ENCODE measurements around the gene CELF3.

CELF3 gene

GRCh38 chr1:151720554-151720953 is 4.0 kb upstream of the CELF3 start:
- no peak for DNase-seq

DNA sequence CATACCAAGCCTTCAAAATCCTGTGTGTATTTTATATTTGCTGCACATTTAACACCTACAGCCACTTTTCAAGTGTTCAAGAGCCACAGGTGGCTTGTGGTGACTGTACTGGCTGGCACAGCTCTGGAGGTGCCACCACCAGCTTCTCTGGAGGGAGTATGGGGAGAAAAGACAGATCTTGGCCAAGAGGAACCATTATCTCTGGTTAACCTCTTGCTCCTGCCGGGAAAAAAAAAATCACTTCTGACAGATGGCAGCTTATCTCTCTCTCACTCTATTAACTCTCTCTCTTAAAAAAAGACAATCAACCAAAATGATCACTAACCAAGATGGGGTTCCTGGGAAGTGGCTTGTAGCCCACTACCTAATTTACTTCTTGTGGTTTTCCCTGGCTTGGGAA is 3.5 kb upstream of the CELF3 start:
- DNase-seq, result no peak

GRCh38 chr1:151718666-151719065 is 2.1 kb upstream of the CELF3 start:
- no peak for DNase-seq

GRCh38 chr1:151718011-151718431 is 1.4 kb upstream of the CELF3 start:
- no peak for DNase-seq

DNA sequence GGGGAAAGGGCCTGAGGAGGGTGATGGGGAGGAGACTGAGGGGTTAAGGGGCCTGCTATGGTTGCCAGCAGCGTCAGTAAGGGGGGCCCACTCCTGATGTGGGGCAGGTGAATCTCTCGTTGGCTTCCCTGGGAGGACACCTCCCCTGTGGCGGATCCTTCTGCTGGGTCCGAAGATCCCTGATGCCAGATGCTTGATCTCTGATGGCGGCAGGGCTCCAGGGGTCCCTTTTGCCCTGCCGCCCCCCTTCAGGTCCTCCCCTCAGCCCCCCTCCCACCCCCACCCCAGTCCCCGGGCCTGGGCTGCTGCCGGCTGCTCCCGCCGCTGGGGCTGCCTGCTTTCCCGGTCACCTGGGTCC is 219 bp downstream of the CELF3 start:
- DNase-seq, result no peak

DNA sequence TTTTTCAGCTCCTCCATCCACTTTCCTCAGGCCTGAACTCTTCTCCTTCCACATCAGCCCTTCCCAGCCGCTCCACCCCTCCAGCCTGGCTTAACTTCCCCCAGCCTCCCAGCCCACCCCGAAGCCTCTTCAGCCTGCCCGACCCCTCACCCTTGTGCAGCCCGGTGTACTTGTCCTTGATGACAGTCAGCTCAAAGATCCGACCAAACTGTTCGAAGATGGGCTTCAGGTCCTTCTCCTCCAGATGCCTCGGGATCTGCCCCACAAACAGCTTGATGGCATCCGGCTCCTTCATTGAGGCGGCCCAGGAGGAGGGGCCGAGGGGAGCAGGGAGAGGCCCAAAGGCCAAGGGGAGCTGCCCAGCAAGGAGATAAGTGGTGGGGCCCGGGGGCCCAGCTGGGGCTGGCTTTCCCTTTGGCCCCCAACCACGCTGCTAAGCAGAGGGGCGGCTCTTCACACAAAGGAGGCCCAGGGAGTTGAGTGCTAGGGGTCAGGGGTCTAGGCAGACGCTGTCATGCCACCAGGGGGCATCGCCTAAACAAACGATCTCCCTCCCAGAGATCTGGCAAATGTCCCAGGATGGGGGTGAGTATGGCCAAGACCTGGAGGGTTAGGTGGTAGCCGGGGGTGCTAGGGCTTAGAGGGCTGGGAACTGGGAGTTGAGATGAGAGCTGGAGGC is 738 bp downstream of the CELF3 start:
- DNase-seq, result no peak

- no peak for DNase-seq
Measured at GRCh38 chr1:151714820-151715725, 1.5 kb downstream of the CELF3 start.

DNA sequence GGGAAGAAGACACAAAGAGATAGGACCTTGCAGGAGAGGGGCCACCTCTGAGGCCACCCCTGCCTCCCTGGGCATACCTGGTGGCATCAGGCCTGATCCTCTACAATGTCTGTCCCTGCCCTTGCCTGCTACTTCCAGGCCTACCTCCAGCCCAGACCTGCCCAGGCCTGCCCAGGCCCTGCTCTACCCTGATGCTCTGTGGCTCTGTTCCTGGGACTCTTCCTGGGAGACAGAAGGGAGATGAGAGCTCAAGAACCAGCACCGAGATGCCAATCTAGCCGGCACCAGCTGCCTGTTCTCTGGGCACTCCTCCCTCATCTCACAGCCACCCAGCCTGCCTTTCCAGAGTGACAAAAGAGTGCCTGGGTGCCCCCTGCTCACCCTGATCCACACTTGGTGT is 2.7 kb downstream of the CELF3 start:
- no peak for DNase-seq

DNA sequence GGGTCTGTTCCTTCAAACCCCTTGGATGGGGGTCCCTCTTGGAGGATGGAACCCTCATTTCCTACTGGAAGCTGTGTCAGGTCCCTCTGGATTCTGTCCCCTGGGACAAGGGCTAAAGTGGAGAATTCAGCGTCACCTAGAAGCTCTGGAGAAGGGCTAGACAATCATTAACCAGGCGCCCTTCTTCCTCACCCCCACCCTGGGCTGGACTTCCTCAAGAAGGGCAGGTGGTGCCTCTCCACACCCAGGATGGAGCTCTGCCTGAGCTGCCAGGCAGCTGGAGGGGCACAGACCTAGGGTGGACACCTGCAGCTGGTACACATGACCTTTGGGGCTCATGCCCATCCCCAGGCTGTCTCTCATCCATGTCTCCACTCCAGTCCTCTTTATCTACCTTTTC is 3.6 kb downstream of the CELF3 start:
- DNase-seq, result no peak

- DNase-seq, result no peak
Measured at GRCh38 chr1:151711951-151712350, 4.7 kb downstream of the CELF3 start.

DNA sequence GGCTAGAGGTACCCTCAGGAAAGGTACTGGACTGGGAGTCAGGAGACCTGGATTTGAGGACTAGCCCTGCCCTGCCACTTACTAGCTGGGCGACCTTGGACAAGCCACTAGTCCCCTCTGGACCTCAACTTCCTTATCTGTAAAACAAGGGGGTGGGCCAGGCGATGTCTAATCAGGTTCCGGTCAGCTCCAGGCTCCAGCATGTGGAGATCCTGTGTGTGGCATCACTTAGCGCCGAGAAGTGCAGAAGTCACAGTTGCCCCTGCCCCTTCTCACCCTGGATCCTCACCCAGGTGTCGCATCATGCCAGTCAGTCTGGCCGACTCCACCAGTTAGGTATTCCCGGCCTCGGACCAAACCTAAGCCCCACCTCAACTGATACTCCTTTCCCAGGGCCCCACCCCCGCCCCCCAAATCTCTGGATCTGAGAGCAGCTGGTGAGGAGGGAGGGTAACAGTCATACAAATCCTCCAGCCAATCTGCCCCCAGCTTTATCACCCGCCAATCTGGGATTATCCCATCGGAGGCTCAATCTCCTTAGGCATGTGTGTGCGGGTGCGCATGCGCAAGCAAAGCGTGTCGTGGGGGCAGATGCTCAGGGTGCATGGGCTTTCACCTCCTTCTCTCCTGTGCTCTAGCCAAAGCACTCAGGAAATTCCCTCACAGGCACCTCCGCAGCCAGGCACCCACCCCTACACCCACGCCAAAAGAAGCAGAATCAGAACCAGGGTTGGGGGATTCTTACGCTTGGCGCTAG is 5.4 kb downstream of the CELF3 start:
- no peak for DNase-seq

- peak; percentile 36 for DNase-seq
Measured at GRCh38 chr1:151710187-151710840, 6.3 kb downstream of the CELF3 start.

DNA sequence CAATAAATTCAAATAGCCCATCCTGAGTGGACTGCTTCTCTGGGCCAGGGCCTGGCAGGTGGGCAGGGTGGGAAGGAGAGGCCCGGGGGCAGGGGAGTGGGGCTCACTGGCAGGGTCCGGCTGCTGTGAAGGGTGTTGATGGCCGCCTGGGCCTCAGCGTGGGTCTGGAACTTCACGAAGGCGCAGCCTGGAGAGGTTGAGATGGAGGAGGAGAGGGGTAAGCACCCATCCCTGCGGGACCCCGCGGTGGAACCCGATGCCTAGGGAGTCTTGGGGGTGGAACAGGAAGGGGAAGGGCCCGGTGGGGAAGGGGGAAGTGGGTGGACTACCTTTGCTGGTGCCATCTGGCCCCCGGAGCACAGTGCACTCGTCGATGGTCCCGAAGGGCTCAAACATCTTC is 7.7 kb downstream of the CELF3 start:
- no peak for DNase-seq

DNA sequence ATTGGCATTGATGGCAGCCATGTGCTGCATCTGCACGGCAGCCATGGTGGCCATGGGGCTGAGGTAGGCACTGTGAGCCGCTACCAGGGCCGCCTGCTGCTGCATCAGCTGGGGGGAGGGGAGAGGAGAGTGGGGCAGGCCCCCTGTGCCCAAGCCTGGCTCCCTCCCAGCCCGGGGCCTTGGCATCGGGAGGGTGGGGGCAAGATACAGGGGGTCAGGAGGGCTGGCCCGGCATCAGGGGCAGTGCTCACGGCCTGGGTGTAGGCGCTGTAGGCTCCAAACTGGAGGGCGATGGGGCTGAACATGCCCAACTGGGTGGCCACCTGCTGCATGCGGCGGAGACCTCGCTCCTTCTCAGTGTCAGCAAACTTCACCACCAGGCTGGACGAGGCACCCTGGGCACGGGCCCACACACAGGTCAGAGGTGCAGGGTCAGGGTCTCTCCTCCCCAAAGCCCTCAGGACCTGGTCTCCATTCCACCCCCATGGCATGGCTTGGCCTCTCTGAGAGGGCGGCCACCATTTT is 9.0 kb downstream of the CELF3 start:
- no peak for DNase-seq

DNA sequence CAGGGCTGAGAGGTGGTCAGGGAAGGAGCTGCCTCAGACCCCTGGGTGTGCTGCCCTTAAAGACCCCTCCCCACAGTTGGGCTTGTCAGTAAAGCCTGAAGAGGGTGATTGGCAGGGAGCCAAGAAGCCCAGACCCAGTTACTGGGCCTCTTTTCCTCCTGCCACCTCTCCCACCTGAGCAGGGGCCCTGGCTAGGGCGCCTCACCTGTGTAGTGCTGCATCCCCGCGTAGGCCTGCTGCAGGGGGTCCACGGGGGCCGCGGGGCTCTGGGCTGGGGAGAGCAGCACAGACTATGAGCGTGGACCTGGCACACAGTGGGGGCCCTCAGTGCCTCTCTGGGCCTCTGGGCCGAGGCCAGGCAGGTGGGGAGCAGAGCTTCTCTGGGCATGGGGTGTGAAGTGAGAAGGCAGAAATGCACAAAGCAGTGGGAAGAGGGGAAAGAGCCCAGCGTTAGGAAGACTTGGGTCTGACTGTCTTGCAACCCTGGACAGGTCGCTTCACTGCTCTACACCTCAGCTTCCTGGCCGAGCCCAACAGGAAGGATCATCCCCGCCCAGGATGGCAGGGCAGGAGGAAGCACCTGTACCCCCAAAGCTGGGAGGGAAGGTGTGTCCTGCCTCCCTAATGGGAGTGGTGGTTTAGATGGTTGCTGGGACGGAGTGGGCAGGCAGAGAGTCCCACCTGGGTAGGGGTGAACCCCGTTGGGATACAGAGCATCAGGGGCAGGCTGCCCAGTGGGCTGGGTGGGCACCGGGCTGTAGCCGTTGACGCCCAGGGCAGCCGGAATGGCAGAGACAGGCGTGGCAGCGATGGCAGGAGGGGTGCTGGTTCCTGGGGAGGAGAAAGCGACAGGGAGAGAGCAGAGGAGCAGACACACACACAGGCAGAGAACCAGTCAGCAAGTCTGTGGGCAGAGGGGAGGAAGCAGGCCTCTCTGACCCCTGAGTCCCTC is 9.9 kb downstream of the CELF3 start:
- no peak for DNase-seq

DNA sequence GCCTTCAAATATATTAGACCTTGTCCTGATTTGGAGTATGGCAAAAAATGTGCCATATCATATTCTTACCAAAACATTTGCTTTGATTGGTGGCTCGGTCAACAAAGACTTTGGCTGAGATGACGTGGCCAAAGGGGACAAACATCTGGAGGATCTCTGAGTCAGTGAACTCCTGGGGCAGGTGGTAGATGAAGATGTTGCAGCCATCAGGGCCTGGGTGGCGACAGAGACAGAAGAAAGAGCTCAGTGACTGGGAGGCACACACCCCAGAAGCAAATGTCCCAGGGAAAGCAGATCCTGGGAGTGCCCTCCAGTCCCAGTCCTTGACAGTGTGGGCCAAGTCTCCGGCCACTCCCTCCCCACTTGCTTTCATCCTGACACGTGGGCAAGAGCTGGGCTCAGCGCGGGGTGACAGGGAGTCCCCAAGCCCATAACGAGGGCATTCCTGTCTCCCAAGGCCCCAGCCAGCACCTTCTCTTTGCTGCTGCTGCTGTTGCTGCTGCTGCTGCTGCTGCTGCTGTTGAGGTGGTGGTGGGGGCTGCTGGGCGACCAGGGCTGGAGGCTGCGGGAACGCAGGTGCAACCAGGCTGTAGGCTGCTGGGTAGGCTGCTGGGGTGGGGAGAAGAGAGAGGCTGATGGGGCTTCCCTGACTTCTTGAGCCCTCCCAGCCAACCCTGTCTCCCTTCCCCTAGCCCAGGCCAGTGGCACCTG is 10.7 kb downstream of the CELF3 start:
- DNase-seq, result no peak

GRCh38 chr1:151705146-151705545 is 11.5 kb downstream of the CELF3 start:
- DNase-seq, result no peak

- no peak for DNase-seq
Measured at GRCh38 chr1:151704246-151704645, 12.4 kb downstream of the CELF3 start.

DNA sequence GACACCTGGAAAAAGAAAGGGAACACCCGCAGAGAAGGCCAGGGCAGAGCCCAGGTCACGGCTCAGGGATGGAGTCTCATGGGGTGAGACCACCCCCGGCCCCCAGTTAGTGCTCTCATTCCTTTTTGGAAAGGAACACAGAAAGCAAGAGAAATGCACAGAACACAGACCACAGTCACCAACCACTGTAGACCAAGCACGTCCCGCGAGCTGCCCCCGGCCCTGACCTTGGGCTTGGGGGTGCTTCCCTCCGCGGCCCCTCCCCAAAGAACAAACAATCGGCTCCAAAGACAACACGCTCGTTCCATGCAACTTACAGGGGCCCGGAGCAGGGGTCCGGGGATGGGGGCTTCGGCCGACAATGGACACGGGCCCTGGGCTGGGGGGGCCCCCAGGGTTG is 12.8 kb downstream of the CELF3 start:
- no peak for DNase-seq

DNA sequence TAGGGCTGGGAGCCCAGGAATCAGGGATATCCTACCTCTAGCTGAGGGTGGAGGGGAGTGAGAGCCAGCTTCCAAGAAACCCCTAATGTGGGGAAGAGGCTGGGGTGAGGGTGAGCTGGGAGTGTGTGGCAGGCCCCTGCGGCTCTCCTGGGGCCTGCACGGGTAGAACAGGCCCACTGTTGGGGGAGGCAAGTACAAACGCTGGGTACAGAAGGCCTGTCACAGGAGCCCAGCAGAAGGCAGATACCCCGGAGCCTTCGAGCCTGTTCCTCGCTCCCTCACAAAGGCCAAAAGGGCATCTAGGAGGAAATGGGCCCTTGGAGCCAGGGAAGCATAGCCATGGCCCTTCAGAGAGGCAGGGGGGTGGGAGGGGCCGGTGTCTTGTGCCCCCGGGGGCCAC is 13.7 kb downstream of the CELF3 start:
- no peak for DNase-seq

DNA sequence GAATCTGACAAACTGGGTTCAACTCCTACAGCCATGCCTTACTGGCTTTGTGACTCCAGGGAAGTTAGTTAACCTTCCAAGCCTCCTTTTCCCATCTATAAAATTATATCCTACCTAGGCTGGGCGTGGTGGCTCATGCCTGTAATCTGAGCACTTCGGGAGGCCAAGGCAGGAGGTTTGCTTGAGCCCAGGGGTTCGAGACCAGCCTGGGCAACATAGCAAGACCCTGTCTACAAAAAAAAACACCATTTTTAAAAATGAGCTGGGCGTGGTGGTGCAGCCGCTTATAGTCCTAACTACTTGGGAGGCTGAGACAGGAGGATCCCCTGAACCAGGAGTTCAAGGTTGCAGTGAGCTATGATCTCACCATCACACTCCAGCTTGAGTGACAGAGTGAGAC is 15.1 kb downstream of the CELF3 start:
- DNase-seq, result no peak

All from activated T-cell treated with anti-CD3 and anti-CD28 coated beads, Interleukin-2, amount 50 U/mL, for 1 hour (primary cell).